IPS DF 4.7 (cell line): Measurements from ENCODE around the gene COQ4.

Experiments used
- DNase-seq: peaks from one replicate; pipeline ENCODE4 v3.0.0-alpha.2; 2013; ENCODE audit warnings: low spot score; ENCODE audit errors: extremely low read depth

COQ4 gene

DNA sequence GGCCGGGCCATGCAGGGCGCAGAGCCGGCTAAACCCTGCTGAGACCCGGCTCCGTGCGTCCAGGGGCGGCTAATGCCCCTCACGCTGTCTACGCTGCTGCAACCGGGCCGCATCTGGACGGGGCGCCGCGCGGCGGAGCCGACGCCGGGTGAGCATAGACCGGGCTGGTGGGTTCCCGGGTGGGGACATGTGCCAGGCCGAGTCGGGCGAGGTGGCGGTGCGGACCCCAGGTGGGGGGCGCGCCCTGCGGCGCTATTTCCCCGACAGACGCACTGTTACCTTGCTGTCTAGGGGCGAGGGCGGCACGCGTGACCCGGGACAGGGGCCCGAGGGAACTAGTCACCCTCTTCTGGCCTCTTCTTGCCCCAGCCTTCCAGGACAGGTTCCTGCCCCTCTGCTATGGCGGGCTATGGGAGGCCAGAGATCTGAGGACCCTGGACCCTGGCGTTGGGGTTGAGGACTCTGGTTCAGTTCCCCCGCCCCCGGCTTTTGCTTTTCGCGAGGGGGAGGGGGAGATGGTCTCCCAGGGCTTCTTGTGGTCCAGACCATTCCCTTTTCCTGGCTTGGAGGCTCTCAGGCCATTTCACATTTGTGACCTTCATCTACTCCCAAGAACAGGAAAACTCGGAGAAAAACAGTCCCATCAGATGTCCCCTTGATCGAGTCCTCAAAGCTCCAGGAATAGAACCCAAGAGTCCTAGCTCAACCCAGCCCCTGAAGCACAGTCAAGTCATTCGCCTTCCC, 18.2 kb downstream of the COQ4 start:
- DNase-seq = no peak

DNA sequence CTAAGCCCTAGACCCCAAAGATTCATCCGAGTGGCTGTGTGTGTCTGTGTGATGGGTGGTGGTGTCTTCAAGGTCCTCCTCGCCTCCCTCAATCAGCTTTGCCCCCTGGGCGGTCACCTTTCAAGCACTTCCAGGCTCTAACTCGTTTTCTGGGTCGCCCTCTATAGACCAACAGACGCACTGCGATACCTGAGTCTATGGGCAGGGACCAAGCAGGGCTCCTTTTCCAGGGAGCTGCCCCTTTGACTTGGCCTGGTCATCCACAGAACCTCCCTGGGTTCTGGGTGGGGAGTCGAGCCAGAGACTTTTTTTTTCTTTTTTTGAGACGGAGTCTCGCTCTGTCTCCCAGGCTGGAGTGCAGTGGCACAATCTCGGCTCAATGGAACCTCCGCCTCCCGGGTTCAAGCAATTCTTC, 18.8 kb downstream of the COQ4 start:
- DNase-seq = no peak

- no peak for DNase-seq
These were observed 20.5 kb downstream of the COQ4 start for GRCh38 chr9:128342971-128343680.

DNA sequence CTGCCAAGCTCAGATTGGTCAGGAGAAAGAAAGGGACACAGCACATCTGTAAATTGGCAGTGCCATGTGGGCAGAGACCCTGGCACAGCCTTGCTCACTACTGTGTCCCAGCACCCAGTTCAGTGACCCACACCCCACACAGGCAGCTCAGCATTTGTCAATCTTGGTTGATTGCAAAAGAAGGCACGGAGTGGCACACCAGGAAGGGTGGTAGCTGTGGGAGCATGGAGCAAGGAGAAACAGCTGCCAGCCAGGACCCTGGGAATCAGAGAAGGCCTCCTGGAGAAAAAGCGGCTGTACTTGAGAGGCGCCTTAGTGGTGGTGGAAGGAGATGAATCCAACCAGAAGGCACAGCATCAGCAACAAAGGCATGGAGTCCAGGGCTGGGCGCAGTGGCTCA, 21.2 kb downstream of the COQ4 start:
- no peak for DNase-seq

- no peak for DNase-seq
These were observed 22.4 kb downstream of the COQ4 start for GRCh38 chr9:128344931-128345605.

- DNase-seq = no peak
These were observed 26.5 kb downstream of the COQ4 start for GRCh38 chr9:128349125-128349524.

GRCh38 chr9:128349772-128350171, 27.1 kb downstream of the COQ4 start:
- DNase-seq = no peak

DNA sequence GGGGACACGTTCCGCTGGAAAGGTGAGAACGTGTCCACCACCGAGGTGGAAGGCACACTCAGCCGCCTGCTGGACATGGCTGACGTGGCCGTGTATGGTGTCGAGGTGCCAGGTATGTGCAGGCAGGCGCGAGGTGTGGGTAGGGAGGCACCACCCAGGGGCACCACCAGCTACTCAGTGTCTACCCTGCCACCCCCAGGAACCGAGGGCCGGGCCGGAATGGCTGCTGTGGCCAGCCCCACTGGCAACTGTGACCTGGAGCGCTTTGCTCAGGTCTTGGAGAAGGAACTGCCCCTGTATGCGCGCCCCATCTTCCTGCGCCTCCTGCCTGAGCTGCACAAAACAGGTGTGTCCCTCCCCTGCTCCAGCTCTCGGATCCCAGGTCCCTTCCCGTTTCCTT, 32.8 kb downstream of the COQ4 start:
- DNase-seq = no peak

DNA sequence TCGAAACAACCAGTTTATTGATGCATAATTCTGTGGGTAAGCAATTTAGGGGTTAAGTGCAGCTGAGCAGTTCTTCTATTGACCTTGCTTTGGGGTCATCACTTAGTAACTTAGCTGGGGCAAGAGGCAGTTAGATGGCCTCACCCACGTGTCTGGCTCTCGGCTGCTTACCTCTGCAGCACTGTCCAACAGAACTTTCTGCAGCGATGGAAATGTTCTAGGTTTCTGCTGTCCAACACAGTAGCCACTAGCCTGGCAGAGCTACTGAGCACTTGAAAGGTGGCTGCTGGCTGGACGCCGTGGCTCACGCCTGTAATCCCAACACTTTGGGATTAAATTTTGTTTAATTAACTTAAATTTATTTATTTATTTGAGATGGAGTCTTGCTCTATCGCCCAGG, 35.5 kb downstream of the COQ4 start:
- DNase-seq = no peak

GRCh38 chr9:128358861-128359260, 36.2 kb downstream of the COQ4 start:
- no peak for DNase-seq

DNA sequence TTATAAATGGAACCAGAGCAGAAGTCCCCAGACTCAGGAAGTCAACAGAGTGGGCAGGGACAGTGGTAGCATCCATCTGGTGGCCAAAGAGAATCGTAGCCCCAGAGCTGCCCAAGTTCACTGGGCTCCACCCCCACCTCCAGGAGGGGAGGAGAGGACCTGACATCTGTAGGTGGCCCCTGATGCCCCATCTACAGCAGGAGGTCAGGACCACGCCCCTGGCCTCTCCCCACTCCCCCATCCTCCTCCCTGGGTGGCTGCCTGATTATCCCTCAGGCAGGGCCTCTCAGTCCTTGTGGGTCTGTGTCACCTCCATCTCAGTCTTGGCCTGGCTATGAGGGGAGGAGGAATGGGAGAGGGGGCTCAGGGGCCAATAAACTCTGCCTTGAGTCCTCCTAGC, 38.2 kb downstream of the COQ4 start:
- DNase-seq = no peak

DNA sequence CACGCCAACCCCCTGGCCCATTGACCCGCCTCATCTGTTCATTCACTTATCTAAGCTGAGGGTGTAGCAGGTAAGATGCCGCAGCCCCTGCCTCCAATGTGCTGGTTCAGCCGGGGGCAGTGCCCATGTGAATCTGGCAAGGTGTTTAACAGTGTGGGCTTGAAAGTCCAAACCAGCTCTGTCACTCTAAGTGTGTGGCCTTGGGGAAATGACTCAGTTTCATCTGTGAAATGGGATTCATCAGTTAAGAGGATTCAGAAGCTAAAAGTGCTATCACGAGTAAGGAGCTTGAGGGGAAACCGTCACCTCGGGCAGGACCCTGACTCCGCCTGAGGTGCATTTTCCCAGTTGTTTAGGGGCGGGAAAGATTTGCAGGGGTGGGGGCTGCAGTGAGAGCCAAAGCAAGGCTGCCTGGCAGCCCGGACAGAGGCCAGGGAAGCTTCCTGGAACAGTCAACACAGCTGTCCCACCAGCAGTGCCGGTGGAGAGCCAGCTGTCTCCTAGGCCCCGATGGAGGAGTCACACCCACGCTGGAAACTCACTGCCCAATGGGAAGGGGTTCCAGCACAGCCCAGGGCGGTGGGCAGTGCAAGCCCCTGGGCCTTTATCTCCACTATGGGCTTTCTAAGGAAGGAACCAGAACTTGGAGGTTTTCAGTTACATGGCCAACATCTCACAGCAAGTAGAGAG, 38.8 kb downstream of the COQ4 start:
- DNase-seq = no peak

DNA sequence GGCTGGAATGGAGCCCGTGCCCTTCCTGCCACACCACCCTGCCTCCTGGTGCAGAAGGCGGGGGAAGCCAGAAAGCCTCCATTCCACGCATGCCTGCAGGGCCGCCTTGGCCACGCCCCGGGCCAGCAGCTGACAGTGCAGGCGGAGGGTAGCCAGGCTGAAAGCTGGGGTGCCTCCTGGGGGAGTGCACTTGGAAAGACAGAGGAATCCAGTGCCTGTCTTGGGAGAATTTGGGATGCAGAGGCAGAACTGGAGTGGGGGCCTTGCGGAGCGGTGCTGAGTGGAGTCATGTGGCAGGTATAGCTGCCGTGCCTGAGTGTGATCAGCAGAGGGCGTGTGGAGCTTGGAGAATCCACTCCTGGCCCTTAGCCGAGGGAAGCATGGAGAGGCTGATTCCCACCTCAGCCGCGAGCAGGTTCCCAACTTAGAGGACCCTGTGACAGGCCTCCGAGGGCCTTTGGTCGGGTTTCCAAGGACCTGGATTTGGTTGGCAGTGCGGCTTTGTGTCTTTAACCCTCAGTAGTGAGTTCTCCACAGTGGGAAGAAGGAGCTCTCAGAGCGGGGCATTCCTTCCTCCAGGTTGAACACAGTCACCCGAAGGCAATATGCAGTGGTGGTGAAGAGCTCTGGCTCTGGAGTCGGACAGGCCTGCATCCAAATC, 39.5 kb downstream of the COQ4 start:
- no peak for DNase-seq

DNA sequence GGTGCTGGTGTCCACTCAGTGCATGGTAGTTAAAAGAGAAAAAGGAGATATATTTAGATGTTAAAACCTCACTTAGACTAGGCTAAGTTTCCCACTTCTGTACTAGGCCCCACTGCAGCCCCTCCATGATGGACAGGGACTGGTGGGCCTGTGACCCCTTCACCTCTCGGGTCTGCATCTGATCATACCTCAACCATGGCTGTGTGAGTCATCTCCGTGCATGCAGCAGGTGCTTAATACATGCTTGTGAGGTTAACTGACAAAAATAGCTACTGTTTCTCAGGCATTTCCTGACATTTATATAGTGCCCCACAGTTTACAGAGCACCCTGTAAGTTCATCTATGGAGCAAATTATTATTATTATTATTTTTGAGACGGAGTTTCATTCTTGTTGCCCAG, 40.1 kb downstream of the COQ4 start:
- no peak for DNase-seq

DNA sequence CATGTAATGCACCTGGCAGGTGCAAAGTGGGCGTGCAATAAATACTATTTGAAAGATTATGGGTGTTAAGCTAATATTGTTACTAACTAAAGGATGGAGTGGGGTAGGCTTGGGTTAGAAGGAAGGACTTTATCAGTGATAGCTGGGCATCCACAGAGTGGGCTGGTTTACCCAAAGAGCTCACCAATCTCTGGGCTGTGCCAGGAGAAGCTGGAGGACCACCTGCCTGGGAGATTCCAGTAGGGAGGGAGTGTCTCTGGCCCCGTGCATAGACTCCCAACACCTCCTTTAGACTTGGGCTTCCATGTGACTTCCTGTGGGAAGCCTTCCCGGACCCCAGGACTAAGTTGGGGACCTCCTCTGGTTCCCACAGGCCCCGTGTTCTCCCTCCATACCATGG, 42.9 kb downstream of the COQ4 start:
- DNase-seq = no peak

- no peak for DNase-seq
These were observed 46.5 kb downstream of the COQ4 start for GRCh38 chr9:128369024-128369706.

DNA sequence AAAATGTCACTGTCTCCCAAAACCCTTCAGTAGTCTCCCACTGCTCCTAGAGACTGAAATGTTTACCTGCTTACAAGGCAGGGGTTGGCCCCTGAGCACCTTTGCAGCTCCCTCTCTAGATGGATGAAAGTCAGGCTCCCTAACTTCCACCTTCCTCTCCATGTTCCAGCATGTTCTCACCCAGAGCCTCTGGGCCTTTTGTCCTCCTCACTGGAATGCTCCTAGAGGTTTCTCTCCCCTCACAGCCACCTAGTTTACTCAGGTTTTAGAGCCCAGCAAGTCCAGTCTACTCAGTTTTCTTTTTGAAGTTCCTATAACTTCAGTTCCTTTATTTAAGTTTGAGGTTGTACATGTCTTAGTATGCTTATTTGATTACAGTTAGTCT, 47.7 kb downstream of the COQ4 start:
- no peak for DNase-seq

- DNase-seq = no peak
These were observed 48.4 kb downstream of the COQ4 start, which contains the start of gene URM1 for GRCh38 chr9:128370752-128371629. Gene URM1, plus strand, starts transcription at chr9:128371374. Its CDS starts 7 bp downstream, at chr9:128371381.

GRCh38 chr9:128371630-128372117, 49.0 kb downstream of the COQ4 start:
- DNase-seq = no peak
